ENCODE results near the gene IQCH.
"Not testable (repeated sequence)": the region's sequence is repeated elsewhere in the genome, so short reads cannot be mapped to it uniquely, and the experiment has no call there.

IQCH gene

GRCh38 chr15:67341539-67341938 lies 87.0 kb downstream of the IQCH start:
- H3K4me1 ChIP-seq (ENCODE audit: control insufficient read depth in 5 of 5, insufficient read depth in 5 of 5, low read length in 5 of 5), result no peaks in the 10 kb centered on the region
- H3K27me3 ChIP-seq (ENCODE audit: control insufficient read depth in 5 of 5, insufficient read depth in 4 of 5, low read length in 5 of 5), result no peaks in the 10 kb centered on the region
- H3K27ac ChIP-seq (ENCODE audit: low read depth, low read length), result no peak overlapping the region
- no peak overlapping the region for H3K4me3 ChIP-seq (ENCODE audit: low read depth in 1 of 5, low read length in 5 of 5)
- H3K9ac ChIP-seq (ENCODE audit: low read length in 5 of 5), result no peak overlapping the region
- H3K9me3 ChIP-seq (ENCODE audit: control insufficient read depth in 5 of 5, low read length in 5 of 5), result peaks cover 0 to 4% (median 2%) of the 10 kb centered on the region in 5 donors
- H3K36me3 ChIP-seq (ENCODE audit: control insufficient read depth in 5 of 5, insufficient read depth in 5 of 5, low read length in 5 of 5), result no peaks in the 10 kb centered on the region

DNA sequence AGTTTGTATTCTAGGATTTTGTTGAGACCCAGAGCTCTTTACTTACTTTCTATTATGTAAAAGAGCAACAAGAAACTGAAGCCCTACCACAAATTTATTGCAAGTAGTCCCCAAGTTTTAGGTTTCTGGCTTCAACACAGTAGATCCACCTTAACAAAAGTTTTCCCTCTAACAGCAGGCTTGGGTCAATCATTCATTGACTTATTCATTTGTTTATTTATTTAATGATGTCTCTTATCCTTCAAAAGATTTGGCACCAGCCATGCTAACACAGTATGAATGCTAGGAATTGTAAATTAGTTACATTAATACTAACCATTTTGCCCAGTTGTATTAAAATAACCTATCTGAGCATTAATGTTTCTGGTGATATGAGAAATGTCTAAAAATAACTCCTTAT lies 88.6 kb downstream of the IQCH start:
- H3K9me3 ChIP-seq (ENCODE audit: control insufficient read depth in 5 of 5, low read length in 5 of 5), result peaks cover 0 to 9% (median 3%) of the 10 kb centered on the region in 5 donors
- no peak overlapping the region for H3K27ac ChIP-seq (ENCODE audit: low read depth, low read length)
- no peaks in the 10 kb centered on the region for H3K4me1 ChIP-seq (ENCODE audit: control insufficient read depth in 5 of 5, insufficient read depth in 5 of 5, low read length in 5 of 5)
- no peaks in the 10 kb centered on the region for H3K27me3 ChIP-seq (ENCODE audit: control insufficient read depth in 5 of 5, insufficient read depth in 4 of 5, low read length in 5 of 5)
- H3K4me3 ChIP-seq (ENCODE audit: low read depth in 1 of 5, low read length in 5 of 5), result no peak overlapping the region
- H3K9ac ChIP-seq (ENCODE audit: low read length in 5 of 5), result no peak overlapping the region
- no peaks in the 10 kb centered on the region for H3K36me3 ChIP-seq (ENCODE audit: control insufficient read depth in 5 of 5, insufficient read depth in 5 of 5, low read length in 5 of 5)

GRCh38 chr15:67349634-67350033 lies 95.0 kb downstream of the IQCH start:
- H3K9me3 ChIP-seq (ENCODE audit: control insufficient read depth in 5 of 5, low read length in 5 of 5), result peaks cover 0 to 12% (median 11%) of the 10 kb centered on the region in 5 donors

DNA sequence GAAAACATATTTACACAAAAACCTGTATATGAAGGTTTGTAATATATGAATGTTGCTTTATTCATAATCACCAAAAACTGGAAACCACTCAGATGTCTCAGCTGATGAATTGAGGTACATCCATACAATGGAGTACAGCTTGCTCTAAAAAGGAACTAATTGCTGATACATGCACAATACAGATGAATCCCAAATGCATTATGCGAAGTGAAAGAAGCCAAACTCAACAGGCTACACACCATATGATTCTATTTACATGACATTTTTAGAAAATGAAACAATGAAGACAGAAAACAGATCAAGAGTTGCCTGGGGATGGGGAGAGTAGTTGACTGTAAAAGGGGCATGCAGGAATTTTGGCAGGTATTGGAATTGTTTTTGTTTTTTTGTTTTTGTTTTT lies 95.5 kb downstream of the IQCH start:
- H3K36me3 ChIP-seq (ENCODE audit: control insufficient read depth in 5 of 5, insufficient read depth in 5 of 5, low read length in 5 of 5), result no peaks in the 10 kb centered on the region
- H3K9me3 ChIP-seq (ENCODE audit: control insufficient read depth in 5 of 5, low read length in 5 of 5), result peaks cover 0 to 12% (median 11%) of the 10 kb centered on the region in 5 donors
- H3K4me1 ChIP-seq (ENCODE audit: control insufficient read depth in 5 of 5, insufficient read depth in 5 of 5, low read length in 5 of 5), result no peaks in the 10 kb centered on the region
- H3K27ac ChIP-seq (ENCODE audit: low read depth, low read length), result no peak overlapping the region
- H3K27me3 ChIP-seq (ENCODE audit: control insufficient read depth in 5 of 5, insufficient read depth in 4 of 5, low read length in 5 of 5), result no peaks in the 10 kb centered on the region
- no peak overlapping the region for H3K4me3 ChIP-seq (ENCODE audit: low read depth in 1 of 5, low read length in 5 of 5)
- H3K9ac ChIP-seq (ENCODE audit: low read length in 5 of 5), result no peak overlapping the region

More at GRCh38 chr15:67349634-67350033, 95.0 kb downstream of the IQCH start:
- H3K9ac ChIP-seq (ENCODE audit: low read length in 5 of 5), result no peak overlapping the region
- no peaks in the 10 kb centered on the region for H3K4me1 ChIP-seq (ENCODE audit: control insufficient read depth in 5 of 5, insufficient read depth in 5 of 5, low read length in 5 of 5)
- no peak overlapping the region for H3K27ac ChIP-seq (ENCODE audit: low read depth, low read length)
- no peak overlapping the region for H3K4me3 ChIP-seq (ENCODE audit: low read depth in 1 of 5, low read length in 5 of 5)
- no peaks in the 10 kb centered on the region for H3K36me3 ChIP-seq (ENCODE audit: control insufficient read depth in 5 of 5, insufficient read depth in 5 of 5, low read length in 5 of 5)
- H3K27me3 ChIP-seq (ENCODE audit: control insufficient read depth in 5 of 5, insufficient read depth in 4 of 5, low read length in 5 of 5), result no peaks in the 10 kb centered on the region

DNA sequence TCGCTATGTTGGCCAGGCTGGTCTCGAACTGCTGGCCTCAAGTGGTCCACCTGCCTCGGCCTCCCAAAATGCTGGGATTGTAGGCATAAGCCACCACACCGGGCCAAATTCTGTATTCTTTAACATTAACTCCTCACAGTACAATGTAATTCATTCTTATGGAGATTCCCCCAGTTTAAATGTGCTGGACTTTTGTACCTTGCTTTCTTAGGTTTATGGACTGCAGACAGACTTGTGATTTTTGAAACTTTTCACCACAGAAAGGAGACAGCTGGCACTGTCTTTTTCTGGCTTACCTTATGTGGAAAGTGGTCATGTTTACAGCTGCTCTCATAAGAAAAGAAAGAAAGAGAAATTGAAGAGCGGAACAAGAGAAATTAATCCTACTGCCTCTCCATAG lies 103.8 kb downstream of the IQCH start:
- no peaks in the 10 kb centered on the region for H3K27me3 ChIP-seq (ENCODE audit: control insufficient read depth in 5 of 5, insufficient read depth in 4 of 5, low read length in 5 of 5)
- peaks cover 0 to 9% (median 2%) of the 10 kb centered on the region in 5 donors for H3K4me1 ChIP-seq (ENCODE audit: control insufficient read depth in 5 of 5, insufficient read depth in 5 of 5, low read length in 5 of 5)
- no peak overlapping the region for H3K27ac ChIP-seq (ENCODE audit: low read depth, low read length)
- H3K4me3 ChIP-seq (ENCODE audit: low read depth in 1 of 5, low read length in 5 of 5), result no peak overlapping the region
- no peaks in the 10 kb centered on the region for H3K9me3 ChIP-seq (ENCODE audit: control insufficient read depth in 5 of 5, low read length in 5 of 5)
- H3K36me3 ChIP-seq (ENCODE audit: control insufficient read depth in 5 of 5, insufficient read depth in 5 of 5, low read length in 5 of 5), result no peaks in the 10 kb centered on the region
- no peak overlapping the region for H3K9ac ChIP-seq (ENCODE audit: low read length in 5 of 5)

- Histone ChIP-seq H3K27me3 (ENCODE audit: control insufficient read depth in 5 of 5, insufficient read depth in 4 of 5, low read length in 5 of 5) (no peaks in the 10 kb centered on the region), H3K9ac (ENCODE audit: low read length in 5 of 5) (no peak overlapping the region), H3K9me3 (ENCODE audit: control insufficient read depth in 5 of 5, low read length in 5 of 5) (no peaks in the 10 kb centered on the region), H3K4me3 (ENCODE audit: low read depth in 1 of 5, low read length in 5 of 5) (no peak overlapping the region), H3K36me3 (ENCODE audit: control insufficient read depth in 5 of 5, insufficient read depth in 5 of 5, low read length in 5 of 5) (no peaks in the 10 kb centered on the region), H3K4me1 (ENCODE audit: control insufficient read depth in 5 of 5, insufficient read depth in 5 of 5, low read length in 5 of 5) (peaks cover 0 to 9% (median 2%) of the 10 kb centered on the region in 5 donors), H3K27ac (ENCODE audit: low read depth, low read length) (no peak overlapping the region)
Measured at GRCh38 chr15:67358812-67359211, 104.2 kb downstream of the IQCH start.

- Histone ChIP-seq H3K9ac (ENCODE audit: low read length in 5 of 5) (no peak overlapping the region), H3K36me3 (ENCODE audit: control insufficient read depth in 5 of 5, insufficient read depth in 5 of 5, low read length in 5 of 5) (no peaks in the 10 kb centered on the region), H3K27me3 (ENCODE audit: control insufficient read depth in 5 of 5, insufficient read depth in 4 of 5, low read length in 5 of 5) (no peaks in the 10 kb centered on the region), H3K27ac (ENCODE audit: low read depth, low read length) (no peak overlapping the region), H3K9me3 (ENCODE audit: control insufficient read depth in 5 of 5, low read length in 5 of 5) (no peaks in the 10 kb centered on the region), H3K4me1 (ENCODE audit: control insufficient read depth in 5 of 5, insufficient read depth in 5 of 5, low read length in 5 of 5) (peaks cover 0 to 9% (median 2%) of the 10 kb centered on the region in 5 donors), H3K4me3 (ENCODE audit: low read depth in 1 of 5, low read length in 5 of 5) (no peak overlapping the region)
Measured at GRCh38 chr15:67359431-67360079, 105.0 kb downstream of the IQCH start.

- no peaks in the 10 kb centered on the region for H3K9me3 ChIP-seq (ENCODE audit: control insufficient read depth in 5 of 5, low read length in 5 of 5)
- no peak overlapping the region for H3K4me3 ChIP-seq (ENCODE audit: low read depth in 1 of 5, low read length in 5 of 5)
- H3K27ac ChIP-seq (ENCODE audit: low read depth, low read length), result no peak overlapping the region
- no peaks in the 10 kb centered on the region for H3K36me3 ChIP-seq (ENCODE audit: control insufficient read depth in 5 of 5, insufficient read depth in 5 of 5, low read length in 5 of 5)
- no peak overlapping the region for H3K9ac ChIP-seq (ENCODE audit: low read length in 5 of 5)
- peaks cover 0 to 9% (median 2%) of the 10 kb centered on the region in 5 donors for H3K4me1 ChIP-seq (ENCODE audit: control insufficient read depth in 5 of 5, insufficient read depth in 5 of 5, low read length in 5 of 5)
- H3K27me3 ChIP-seq (ENCODE audit: control insufficient read depth in 5 of 5, insufficient read depth in 4 of 5, low read length in 5 of 5), result no peaks in the 10 kb centered on the region
Measured at GRCh38 chr15:67361100-67361499, 106.5 kb downstream of the IQCH start.

GRCh38 chr15:67363712-67364111 lies 109.1 kb downstream of the IQCH start:
- H3K36me3 ChIP-seq (ENCODE audit: control insufficient read depth in 5 of 5, insufficient read depth in 5 of 5, low read length in 5 of 5); H3K27ac ChIP-seq (ENCODE audit: low read depth, low read length); H3K4me3 ChIP-seq (ENCODE audit: low read depth in 1 of 5, low read length in 5 of 5); H3K4me1 ChIP-seq (ENCODE audit: control insufficient read depth in 5 of 5, insufficient read depth in 5 of 5, low read length in 5 of 5); H3K9me3 ChIP-seq (ENCODE audit: control insufficient read depth in 5 of 5, low read length in 5 of 5); H3K27me3 ChIP-seq (ENCODE audit: control insufficient read depth in 5 of 5, insufficient read depth in 4 of 5, low read length in 5 of 5); H3K9ac ChIP-seq (ENCODE audit: low read length in 5 of 5): not testable (repeated sequence)

DNA sequence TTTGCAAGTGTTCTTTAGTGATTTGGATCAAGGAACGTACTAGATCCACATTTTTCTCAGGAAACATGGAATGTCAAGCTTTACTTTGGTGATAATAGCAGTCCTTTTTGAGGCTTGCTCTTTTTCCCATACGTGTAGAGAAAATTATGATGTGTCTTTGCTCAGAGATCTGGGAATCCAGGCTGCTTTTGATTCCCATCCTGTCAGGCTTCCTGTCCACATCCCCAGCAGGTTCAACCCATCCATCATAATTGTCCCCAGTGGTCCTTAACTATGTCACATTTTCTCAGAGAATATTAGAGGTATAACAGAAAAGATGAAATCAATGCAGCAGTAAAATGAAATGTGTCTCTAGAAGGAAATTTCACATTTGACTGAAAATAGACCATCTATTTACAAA lies 111.4 kb downstream of the IQCH start:
- H3K9ac ChIP-seq (ENCODE audit: low read length in 5 of 5), result no peak overlapping the region
- H3K4me1 ChIP-seq (ENCODE audit: control insufficient read depth in 5 of 5, insufficient read depth in 5 of 5, low read length in 5 of 5), result no peaks in the 10 kb centered on the region
- H3K27me3 ChIP-seq (ENCODE audit: control insufficient read depth in 5 of 5, insufficient read depth in 4 of 5, low read length in 5 of 5), result peaks cover 0 to 4% (median 0%) of the 10 kb centered on the region in 5 donors
- H3K4me3 ChIP-seq (ENCODE audit: low read depth in 1 of 5, low read length in 5 of 5), result no peak overlapping the region
- H3K27ac ChIP-seq (ENCODE audit: low read depth, low read length), result no peak overlapping the region
- no peaks in the 10 kb centered on the region for H3K9me3 ChIP-seq (ENCODE audit: control insufficient read depth in 5 of 5, low read length in 5 of 5)
- H3K36me3 ChIP-seq (ENCODE audit: control insufficient read depth in 5 of 5, insufficient read depth in 5 of 5, low read length in 5 of 5), result no peaks in the 10 kb centered on the region

Data from subcutaneous abdominal adipose tissue (tissue), 5 donors.